Right renal pelvis (tissue), 4 donors: ENCODE data around the gene MICAL2. TPM values are rescaled to one million over a fixed set of nuclear protein-coding genes. Genes with fewer than 3 reads are reported as not detected.

Source experiments
- DNase-seq, 4 donors: peaks; one replicate each; pipeline ENCODE4 v3.0.0-alpha.2; 2013; ENCODE audit warnings: low read depth in 4 of 4, low spot score in 3 of 4, missing footprints in 1 of 4
- polyA plus RNA-seq, 4 donors: library from polyadenylated mRNA; unstranded; fragments of 120-200 nt; gene quantifications; one replicate each; pipeline ENCODE4 v1.2.1, GENCODE V29; 2013; ENCODE audit not compliant: insufficient read length in 4 of 4

The MICAL2 gene
- polyA plus RNA-seq, 4 donors: 6.3 to 9.4 (median 8.0) TPM

DNA sequence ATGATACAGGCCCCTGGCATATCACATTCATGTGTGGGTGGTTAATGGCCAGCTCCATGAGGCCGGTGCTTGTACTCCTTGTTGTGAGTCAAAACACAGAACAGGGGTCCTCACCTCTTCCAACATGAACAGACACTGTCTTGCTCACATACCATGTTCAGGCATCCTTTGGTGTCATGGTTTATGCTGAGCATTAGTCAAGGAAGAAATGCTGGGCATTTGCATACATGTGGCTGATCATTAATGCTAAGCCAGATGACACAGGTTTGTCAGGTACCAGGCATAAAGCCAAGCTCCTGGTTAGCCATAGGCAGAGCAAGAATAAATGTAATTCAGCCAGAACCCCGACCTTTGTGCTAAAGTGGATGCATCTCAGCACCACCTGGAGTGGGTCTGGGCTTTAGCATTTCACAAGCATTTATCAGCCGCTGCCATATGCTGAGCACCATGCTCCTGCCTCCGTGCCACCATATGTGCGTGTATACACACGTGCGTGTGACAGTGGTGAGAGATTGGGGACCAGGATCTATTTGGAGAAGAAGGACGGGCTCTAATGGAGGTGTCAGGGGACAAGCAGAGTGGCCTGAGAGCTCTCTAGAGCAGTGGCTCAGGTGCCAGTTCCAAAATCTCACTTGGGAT, 55.0 kb downstream of the MICAL2 start:
- DNase-seq: no peak

DNA sequence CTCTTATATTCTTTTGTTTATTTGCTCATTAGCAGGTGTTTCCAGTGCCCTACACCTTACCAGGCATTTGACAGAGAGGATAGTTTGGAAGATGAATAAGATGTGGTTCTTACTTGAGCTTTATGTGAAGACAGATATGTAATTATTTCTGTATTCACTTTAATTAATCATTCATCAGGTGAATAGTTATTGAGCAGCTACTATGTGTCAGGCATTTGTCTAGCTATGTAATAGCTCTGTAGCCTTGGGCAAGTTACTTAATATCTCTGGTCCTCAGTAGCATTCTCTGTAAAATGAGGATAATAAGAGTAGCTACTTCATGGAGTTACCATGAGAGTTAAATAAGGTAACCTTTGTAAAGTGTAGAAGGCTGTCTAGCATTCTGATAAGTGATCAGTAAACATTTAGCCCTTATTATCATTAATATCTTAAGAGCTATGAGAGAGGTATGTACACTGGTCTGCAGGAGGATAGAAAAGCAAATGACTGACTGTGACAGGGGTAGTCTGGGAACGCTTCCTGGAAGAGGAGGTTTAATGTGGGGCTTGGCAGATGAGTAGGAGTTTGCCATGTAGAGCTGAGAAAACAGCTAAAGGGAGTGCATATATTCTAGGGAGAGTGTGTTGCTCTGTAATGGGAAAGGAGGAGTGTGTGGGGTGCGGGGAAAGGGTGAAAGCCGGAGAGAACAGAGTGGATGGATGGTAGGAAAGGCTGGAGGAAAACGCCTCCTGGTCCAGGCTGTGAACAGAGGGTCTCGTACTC, 56.1 kb downstream of the MICAL2 start:
- no peak for DNase-seq

DNA sequence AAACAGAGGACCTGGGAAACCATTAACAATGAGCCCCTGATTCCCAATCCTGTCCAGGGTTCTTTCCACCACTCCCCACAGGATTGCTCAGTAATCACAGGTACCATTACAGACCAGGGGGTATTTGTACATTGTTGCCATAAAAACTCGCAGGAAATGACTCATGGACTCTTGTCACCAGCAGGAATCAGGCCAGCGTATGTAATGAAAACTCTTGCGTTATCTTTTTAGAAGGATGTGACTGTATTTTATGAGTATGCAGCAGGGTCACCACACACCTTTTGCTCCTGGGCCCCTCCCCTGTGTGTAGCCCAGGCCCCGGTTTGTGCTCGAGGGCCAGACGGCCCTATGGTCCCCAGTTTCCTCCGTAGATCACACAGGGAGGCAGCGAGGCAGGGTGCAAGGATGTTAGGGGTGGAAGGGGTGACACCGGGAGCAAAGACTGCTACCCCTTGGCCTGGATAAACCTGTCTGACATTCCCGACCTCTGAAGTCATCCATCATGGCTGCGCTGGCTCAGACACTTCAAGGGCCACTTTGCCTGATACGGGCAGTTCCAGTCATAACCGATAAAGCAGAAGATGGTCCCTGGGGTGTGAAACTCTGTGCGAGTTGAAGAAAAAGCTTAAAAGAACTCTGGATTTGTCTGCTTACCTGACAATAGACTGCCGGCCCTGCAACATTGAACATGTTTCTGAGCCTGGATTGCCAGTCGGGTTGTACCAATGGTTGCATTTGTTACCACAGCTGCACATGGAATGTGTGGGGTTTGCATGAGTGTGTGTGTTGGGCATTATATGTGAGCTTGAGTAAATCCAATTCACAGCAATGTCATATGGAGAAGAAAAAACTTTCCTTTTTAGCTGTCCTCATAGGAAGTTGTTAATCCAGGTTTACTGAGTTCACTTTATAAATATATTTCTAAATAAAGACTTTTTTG, 56.9 kb downstream of the MICAL2 start:
- no peak for DNase-seq

DNA sequence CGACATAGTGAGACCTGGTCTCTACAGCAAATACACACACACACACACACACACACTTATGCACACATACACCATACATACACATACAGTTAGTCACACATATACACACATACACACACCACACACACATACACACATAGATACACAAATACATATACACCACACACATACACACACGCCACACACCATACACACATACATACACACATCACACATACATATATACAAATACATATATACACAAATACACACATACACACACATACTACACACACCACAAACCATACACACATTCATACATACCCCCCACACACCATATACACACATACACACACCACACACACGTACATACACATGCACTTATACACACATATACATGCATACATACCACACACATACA, 57.7 kb downstream of the MICAL2 start:
- DNase-seq: no peak

DNA sequence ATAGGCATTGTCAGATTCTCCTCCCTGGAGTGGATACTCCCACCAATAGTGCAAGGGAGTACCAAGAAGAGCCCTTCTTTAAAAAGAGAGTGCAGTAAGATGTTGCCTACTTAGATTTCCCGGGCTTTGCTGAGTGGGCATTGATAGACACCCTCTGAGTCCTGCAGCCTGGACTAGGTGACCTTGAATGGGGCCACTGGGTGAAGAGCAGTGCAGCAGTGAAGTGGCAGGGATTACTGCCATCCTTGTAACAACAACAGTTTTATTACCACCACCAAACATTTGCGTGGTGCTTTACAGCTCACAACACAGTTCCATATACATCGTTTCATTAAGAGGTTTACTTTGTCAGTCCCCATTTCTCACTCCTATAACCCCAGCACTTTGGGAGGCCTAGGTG, 59.4 kb downstream of the MICAL2 start:
- DNase-seq: no peak

DNA sequence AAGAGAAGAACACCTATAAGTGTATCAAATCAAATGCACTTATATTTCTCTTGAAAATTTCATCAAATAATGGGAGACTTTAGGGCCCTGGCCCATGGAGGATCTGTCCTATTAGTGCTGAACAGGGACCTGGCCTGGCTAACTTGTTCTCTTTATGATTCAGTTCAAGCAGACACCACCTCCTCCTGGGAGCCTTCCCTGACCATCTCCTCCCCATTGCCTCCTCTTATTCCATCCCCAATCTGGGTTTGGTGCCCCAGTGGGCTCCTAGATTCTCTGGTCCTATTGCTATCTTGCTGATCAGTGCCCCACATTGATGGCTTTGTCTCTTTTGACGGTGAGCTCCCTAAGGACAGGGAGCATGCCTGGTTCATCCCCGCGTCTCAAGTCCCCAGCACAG, 60.1 kb downstream of the MICAL2 start:
- DNase-seq: no peak

DNA sequence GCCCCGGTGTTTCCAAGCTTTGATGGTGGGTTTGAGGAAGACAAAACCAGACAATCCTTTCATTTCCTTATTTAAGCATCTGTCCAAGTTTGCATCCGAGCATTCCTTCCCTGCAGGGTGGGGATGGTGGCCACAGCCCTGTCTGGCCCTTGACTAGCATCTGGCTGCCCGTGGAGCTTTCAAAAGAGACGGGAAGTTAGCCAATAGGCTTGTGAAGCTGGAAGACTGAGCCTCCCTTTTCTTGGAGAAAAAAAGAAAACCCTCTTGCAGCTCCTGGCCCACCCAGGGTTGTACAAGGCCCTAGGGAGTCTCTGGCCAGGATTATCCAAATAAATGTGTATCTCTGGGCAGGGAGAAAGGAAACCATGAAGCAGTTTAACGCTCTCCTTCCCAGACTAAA, 60.6 kb downstream of the MICAL2 start:
- no peak for DNase-seq

DNA sequence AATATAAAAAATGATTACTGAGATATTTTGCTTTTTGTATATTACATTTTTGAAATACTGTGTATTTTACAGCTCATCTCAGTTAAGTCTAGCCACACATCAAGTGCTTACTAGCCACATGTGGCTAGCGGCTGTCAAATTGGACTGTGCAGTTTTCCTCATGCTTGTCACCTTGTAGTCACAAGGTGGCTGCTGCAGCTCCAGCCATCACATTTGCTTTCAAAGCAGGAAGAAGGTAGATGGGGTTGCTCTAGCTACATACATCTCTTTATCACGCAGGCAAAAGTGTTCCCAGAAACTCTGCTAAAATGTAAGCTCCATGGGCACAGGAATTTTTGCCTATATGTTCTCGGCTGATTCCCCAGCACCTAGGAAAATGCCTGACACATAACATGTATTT, 61.5 kb downstream of the MICAL2 start:
- DNase-seq: no peak

DNA sequence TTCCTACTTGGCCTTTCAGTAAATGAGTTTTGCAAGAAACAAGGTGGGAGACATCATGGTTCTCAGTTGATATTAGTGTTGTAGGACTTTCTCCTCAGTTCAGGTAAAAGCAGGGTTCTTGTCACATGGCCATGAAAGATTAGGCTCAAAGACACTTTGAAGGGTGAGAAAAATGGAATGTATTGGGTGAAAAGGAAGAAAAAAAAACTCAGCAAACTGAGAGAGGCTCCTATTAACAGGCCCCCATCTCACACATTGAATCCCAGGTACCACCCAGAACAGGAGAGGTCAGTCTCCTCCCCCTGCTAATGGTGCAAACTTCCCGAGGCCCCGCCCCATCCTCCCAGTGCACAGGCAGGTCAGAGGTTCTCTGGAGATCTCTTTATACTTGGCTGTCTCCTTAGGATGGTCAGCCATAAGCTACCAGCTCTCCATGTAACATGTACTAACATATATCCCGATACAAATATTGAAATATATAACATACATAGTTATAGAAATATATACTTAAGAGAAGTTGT, 62.2 kb downstream of the MICAL2 start:
- no peak for DNase-seq

DNA sequence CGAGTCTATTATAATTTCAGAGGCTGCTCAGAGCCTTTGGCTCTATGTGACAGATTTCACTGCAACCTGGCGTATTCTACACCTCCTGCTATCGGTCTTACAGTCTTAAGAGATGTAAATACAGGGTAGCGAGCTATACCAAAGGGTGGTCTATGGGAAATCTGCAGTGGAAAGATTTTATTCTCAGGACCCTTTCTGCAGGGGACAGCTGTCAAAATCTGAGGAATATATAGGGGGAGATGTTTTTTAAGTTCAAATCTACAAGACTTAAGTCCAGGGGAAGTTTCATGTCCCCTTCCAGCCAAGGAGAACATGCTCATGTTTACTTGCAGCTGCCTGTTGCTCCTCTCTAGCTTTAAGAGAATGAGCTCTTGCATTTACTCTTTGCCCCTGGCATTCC, 62.7 kb downstream of the MICAL2 start:
- no peak for DNase-seq

DNA sequence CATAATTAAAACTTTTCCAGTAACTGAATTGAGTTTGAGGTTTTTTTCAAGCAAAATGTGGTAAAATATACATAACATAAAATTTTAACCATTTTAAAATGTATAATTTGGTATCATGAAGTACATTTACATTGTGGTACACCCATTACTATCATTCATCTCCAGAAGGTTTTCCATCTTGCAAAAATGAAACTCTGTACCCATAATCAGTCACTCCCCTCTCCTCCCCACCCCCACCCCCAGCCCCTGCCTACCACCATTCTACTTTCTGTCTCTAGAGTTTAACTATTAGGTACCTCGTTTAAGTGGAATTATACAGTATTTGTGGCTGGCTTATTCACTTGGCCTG, 63.7 kb downstream of the MICAL2 start:
- DNase-seq: no peak

DNA sequence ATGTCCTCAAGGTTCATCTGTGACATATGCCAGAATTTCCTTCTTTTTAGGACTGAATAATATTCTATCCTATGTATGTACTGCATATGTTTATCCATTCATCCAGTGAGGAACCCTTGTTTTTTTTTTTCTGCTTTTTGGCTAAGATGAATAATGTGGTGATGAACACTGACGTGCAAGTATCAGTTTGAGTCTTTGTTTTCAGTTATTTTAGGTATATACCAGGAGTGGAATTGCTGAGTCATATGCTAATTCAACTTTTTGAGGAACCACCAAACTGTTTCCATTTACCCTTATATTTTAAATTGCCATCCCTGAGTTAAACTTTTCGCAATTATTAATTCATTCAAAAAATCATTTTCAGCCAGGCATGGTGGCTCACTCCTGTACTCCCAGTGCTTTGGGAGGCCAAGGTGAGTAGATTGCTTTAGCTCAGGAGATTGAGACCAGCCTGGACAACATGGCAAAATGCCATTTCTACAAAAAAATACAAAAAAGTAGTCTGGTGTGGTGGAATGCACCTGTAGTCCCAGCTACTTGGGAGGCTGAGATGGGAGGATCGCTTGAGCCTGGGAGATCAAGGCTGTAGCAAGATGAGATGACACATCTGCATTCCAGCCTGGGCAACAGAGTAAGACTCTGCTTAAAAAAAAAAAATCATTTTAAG, 64.2 kb downstream of the MICAL2 start:
- no peak for DNase-seq

DNA sequence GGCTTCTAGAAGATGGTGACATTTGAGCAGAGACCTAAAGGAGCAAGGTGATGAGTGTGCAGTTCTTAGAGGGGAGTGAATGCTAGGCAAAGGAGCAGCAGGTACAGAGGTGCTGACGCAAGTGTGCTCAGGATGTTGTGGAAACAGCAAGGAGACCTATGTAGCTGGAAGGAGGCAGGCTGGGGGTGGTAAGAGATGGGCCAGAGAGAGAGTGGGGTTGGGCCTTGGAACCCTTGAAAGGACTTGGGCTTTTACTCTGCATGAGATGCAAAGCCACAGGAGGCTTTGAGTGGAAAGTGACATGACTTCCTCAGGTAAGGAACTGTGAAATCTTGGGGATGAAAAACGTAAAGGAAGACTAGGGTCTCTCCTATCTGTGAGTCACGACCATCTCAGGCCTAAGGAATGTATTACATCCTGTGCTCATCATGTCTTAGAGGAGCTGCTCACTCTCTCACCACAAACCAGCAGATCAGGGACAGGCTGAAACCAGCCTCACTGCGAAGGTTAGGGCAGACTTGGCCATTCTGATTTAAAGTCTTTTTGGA, 65.4 kb downstream of the MICAL2 start:
- DNase-seq: no peak

DNA sequence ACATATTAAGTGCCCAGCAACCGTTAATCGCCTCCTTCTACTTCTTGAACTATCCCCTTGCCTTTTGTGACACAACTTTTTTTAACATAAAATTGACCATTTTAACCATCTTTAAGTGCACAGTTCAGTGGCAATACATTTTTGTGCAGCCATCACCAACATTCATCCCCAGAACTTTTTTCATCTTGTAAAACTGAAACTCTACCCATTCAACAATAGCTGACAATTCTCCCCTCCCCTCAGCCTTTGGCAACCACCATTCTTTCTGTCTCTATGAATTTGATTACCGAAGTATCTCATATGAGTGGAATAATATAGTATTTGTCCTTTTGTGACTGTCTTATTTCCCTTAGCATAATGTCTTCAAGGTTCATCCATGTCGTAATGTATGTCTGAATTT, 66.0 kb downstream of the MICAL2 start:
- DNase-seq: no peak

DNA sequence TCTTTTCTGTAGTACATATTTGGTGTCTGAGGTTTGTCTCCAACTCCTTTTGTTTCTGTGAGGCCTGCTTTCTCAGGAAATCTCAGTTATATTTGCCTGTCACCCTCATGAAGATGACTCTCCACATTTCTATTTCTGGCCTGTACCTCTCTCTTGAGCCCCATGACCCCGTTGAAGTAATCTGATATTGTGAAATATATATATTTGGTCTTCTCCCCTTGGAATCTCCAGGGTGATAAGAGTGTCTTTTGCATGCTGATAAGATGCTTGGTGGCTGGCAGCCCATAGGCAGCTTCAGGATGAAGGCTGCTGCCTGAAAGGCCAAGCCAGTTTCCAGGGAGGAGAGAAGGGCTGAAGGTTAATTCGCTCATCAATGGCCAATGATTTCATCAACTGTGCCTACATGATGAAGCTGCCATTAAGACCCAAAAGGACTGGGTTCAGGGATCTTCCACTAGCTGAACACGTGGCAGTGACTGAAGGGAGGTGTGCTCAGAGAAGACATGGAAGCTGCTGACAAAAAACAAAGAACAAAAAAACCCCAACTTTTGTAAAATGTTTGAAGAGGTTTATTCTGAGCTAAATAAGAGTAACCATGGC, 67.4 kb downstream of the MICAL2 start:
- no peak for DNase-seq

DNA sequence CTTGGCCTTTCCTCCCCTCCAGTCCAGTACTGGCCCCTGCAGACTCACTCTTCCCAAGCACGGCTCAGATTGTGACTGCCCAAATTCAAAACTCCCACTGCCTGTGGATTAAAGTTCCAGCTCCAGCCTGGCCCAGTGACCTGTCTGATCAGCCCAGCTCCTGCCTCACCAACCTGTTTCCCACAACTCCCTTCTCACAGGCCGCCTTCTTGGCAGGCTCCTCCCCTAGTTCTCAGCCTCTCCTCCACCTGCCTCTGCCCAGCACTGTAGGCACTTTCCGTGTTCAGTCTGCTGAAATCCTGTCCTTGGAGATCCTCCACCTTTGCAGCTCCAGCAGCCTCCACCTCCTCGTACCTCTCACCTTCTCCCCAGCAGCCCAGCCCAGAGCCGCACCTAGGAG, 68.6 kb downstream of the MICAL2 start:
- DNase-seq: no peak

DNA sequence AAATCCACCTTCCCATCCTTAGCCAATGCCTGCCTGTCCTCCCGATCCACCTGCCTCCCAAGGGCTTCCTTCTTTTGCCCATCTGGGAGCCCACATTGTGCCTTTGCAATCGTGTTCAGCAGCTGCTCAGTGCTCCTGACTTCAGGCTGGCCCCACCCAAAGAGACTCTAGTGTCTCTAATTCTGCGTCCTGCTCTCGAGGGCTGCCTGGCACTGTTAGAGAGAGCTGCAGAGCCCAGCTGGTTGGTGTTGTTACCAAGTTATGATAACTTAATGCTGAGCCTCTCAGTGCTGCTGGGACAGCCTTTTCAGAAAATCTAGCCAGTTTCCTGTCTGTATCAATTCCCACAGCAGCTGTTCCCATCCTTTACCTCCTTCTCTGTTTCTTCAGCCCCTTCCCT, 69.1 kb downstream of the MICAL2 start:
- DNase-seq: no peak

DNA sequence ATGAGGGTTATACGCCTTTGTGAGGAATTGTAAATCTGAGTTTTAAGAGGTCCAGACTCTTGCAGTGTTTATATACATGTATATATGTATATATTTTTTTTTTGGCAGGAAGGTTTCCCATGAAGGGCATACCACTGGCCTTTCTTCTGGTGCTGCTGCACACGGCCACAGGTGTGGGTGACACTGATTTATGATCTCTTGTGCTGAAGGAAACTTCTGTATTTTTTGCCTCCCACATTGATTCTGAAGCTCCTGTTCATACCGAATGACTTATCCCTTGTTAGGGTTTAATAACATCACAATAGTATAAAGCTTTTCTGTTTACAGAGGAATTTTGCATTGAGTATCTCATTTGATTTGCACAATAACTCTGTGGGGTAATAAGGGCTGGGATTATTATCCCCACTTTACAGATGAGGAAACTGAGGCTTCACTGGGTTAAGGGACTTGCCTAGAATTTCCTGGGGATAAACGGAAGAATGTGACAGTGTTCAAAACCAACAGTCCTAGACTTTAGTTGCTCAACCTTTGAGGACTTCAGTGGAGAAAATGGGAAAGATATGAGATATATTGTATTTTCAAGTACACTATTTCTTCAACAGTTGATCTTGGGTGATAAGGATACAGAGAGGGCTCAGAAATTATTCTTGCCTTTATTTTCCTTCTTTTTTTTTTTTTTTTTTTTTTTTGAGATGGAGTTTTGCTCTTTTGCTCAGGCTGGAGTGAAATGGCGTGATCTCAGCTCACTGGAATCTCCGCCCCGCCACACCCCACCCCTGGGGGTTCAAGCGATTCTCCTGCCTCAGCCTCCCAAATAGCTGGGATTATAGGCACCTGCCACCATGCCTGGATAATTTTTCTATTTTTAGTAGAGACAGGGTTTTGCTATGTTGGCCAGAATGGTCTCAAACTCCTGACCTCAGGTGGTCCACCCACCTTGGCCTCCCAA, 70.1 kb downstream of the MICAL2 start:
- DNase-seq: no peak

DNA sequence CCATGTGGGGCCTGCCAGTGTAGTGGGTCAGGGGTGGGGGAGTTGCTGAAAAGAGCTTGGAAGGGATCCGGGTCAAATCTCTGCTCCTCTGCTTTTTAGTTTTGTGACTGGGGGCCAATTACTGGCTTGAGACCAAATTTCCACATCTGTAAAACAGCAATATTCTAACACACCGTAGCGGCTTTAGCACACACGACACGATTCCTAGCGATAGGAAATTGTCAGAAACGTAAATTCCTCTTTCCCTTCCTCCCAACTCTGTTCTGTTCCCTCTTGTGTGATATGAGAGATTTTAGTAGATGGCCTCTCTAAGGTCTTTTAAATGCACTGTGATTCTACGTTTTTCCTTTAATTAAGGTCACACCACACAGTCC, 71.9 kb downstream of the MICAL2 start:
- DNase-seq: no peak
